GM19193 (cell line): Measurements from ENCODE around the gene GALNT2.

Experiments used
- POLR2A ChIP-seq: IDR thresholded peaks from 4 replicates; pipeline ENCODE4 v1.6.1; 2011; ENCODE audit not compliant: insufficient read depth, insufficient read length; ENCODE audit errors: extremely low read depth

Gene GALNT2

GRCh38 chr1:230174471-230175162 is 107.6 kb downstream of the GALNT2 start:
- TF ChIP-seq POLR2A: no peak

DNA sequence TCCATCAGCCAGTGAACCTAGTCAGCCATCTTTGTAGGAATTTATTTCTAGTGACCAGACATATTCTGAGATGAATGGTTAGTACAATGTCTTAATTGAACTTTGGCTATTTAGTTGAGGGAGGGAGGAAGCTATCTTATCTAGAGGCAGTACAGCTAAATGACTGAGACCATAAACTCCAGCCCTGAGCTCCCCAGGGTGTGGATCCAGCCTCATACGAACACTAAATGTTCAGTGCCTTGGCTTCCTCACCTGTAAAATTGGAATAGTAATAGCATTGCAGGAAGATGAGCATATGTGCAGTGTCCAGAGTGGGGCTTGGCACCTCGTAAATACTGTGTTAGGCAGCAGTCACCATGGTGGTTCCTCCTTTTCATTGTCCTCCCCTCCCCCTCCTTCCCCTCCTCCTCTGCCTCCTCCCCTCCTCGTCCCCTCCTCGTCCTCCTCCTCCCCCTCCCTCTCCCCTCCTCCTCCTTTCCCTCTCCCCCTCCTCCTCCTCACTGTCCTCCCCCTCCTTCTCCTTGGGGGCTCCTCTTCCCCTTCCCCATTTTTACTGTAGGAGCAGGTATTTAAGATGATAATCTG is 108.2 kb downstream of the GALNT2 start:
- no peak for TF ChIP-seq POLR2A

GRCh38 chr1:230175839-230176238 is 108.8 kb downstream of the GALNT2 start:
- no peak for TF ChIP-seq POLR2A

DNA sequence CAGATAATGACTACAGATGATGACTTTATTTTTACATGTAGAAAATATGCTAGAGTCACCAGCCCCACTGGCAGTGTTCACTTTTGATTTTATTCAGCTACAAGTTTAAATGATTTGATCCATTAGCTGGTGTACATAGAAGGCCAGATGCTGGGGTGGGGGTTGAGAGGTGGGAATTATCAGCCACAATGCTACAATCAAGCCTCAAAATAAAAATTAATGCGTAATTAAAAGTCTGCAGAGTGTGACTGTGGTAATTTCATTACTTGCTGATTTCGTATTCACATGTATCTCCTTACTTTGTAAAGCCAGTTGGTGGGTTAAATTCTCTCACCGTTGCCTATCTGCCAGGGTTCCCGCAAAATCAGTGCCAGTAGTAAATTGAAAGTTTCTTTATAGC is 109.3 kb downstream of the GALNT2 start:
- no peak for TF ChIP-seq POLR2A

DNA sequence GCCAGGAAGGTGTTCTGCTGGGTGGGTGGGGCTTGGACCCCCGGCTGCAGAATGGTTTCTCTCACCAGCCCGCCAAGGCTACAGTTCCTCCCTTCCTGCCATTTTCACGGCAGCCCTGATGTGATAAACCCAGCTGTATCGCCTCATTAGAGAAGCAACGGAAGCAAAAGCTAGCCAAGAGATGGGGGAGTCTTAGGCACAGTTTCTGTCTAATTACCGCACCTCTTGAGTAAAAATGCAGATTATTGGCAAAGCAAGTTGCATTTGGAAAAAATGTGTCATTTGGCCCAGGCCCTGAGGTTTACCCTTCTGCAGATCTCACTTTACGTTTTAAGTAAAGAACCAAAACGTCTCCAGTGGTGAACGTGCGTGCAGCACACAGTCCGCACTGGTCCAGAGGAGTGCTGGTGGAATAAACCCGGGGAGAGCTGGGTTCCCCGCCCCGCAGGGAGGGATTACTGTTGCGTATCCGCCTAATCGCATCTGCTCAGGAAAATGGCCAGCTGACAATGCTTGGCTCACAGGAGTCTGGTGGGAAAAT is 109.9 kb downstream of the GALNT2 start:
- no peak for TF ChIP-seq POLR2A

GRCh38 chr1:230179249-230179648 is 112.2 kb downstream of the GALNT2 start:
- no peak for TF ChIP-seq POLR2A

DNA sequence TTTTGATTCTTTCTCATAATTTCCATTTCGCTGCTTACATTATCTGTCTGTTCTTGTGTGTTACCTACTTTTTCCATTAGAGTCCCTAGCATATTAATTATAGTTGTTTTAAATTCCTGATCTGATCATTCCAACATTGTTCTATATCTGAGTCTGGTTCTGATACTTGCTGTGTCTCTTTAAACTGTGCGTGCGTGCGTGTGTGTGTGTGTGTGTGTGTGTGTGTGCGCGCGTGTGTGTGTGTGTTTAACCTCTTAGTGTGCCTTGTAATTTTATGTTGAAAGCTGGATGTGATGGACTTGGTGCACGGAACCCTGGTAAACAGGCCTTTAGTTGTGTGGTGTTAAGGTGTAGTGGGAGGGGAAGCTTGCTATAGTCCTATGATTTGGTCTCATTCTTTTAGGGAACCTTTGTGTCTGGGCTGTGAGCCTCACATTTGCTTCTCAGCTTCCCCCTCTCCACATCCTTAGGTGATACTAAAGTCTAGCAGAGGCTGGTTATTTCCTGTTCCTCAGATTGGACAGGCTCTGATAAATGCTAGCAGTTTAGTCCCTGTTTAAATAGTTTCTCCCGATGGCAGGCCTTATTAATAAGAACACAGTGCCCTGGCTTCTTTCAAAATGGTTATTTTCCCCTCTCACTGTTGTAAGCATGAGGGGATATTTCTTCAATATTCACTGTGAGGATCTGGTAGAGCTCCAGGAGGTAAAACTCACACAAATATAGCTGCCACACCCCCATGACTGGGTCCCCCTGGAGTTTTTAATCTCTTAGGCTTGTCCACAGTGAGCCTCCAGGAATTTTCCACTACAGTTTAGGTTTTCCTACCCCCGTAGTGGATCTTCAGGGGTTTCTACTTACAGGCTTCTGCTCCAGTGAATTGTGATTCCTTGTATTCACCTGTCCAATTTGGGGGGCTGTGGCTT is 118.3 kb downstream of the GALNT2 start:
- TF ChIP-seq POLR2A: no peak

DNA sequence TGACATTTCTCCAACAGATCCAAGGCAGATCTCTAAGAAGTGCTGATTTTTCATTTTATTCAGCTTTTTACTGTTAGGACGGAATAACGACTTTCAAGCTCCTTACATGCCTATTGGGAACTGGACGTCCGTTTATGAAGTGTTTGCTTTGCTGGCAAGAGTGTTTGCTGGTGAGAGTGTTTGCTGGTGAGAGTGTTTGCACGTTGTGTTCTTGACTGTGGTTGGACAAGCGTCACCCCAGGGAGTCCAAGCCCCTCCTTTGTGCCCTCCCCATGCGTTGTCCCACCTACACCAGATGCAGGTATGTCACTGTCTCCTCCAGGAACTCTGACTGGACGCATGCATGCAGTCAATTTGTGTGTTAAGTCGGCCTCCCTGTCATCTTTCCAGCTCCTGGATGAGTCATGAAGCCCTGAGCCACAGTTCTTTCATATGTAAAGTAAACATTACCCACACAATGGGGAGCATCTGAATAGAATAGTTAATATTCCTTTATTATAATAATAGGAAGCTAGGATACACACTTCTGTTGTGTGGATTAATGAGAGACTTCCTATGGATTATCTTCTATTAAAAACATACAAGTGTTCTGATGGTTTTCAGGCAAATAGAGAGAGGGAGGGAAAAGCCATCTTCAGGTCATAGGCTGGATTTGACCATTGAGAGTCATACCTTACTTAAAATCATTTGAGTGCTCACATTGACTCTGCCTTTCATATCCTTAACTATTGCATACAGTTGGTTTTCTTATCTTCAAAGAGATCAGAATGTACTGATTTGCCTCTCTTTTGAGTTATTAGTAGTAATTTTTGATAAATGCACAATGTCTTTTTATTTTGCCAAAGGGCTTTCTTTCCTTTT is 119.2 kb downstream of the GALNT2 start:
- TF ChIP-seq POLR2A: no peak

DNA sequence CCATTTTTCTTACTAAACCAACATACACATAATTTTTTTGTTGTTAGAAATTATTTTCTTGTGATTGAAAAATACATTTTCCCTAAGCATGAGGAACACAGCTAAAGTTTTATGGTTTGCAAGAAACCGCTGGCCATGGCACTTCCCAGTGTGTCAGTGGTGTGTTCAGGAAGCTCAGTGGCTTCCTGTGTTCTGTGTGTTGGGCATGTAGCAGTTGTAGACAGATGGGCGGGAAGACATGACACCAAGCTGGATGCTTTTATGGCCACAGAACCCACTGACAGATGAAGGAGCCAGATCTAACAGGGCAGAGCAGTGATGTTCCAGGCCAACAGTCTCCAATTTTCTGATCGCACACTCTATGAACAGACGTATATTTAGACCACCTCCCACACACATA is 119.8 kb downstream of the GALNT2 start:
- no peak for TF ChIP-seq POLR2A

DNA sequence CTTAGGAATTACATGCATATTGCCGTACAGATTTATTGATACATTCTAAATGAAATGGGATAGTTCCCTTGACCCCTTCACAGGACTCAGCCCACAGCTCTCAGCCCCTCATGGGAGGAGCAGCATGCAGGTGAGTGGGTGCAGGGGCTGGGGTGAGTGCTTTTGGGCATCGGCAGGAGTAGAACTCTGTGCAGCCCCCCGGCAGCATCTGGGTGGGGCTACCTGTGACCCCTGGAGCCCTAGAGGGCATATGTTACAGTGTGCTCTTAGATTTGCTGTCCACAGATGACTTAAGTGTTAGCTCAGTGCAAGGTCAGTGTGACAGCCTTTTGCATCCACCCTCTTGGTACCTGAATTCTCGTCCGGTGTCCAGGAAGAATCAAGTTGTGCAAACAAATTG is 120.3 kb downstream of the GALNT2 start:
- TF ChIP-seq POLR2A: no peak

DNA sequence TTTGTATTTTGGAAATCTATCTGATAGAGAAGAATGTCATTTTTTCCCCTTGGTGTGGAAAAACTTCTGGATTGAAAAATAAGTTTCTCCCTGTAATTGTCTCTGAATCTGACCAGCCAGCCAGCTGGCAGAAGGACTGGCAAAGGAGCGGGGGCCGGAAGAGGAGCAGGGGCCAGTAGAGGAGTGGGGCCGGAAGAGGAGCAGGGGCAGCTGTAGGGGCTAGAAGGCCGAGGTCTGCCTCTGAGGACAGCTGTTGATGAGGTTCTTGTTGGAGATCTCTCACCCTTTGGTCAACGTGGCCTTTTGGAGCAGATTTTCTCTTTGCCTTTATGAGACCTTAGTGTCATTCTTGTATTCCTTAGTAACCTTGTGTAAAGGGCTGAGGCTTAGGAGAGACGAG is 121.8 kb downstream of the GALNT2 start:
- no peak for TF ChIP-seq POLR2A

DNA sequence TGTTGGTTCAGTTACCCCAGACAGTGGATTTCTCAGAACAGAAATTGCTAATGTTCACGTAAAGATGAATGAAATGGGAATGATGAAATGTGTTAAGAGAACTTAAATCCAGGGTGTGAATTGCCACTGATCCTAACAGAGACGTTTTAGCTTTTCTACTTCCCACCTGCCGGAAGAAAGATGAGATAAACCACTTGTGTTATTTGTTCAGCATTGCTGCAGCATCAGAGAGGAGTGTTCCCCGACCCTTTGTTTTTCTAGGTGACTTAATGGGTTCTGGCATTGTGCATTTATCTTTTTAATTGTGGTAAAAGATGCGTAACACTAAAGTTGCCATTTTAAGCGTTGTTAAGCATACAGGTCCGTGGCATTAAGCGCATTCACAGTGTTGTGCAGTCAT is 122.3 kb downstream of the GALNT2 start:
- no peak for TF ChIP-seq POLR2A

GRCh38 chr1:230189824-230190223 is 122.8 kb downstream of the GALNT2 start:
- no peak for TF ChIP-seq POLR2A

DNA sequence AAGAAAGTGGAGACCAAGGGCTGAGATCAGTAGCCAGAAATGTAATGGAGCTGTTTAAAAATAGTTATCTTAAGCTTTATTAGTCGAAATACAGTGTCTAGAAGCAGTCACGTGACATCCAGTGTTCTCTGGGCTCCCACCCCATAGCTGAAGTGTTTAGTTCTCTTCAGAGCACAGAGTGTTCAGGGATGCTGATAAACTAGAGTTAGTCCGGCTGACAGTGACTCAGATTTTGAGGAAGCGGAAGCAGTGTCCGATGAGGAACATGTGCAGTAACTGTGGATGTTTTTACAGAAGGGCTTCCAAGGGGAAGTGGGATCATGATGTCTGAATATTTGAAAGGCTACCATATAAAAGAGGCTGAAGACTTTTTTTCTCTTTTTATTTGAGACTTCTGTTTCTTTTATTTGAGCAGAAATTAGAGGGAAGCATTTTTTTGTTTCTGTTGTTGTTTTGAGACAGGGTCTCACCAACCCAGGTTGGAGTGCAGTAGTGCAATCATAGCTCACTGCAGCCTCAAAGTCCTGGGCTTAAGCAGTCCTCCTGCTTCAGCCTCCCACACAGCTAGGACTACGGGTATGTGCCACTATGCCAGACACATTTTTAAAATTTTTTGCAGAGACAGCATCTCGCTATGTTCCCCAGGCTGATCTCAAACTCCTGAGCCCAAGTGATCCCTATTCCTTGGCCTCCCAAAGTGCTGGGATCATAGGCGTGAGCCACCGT is 124.2 kb downstream of the GALNT2 start:
- no peak for TF ChIP-seq POLR2A
